HG02678 (cell line): ENCODE measurements around the gene KAT2A.

Experiments
- ATAC-seq: cut with Tn5 transposase; IDR thresholded peaks from one replicate; pipeline ENCODE4 v1.9.1; 2021; ENCODE audit warnings: mild to moderate bottlenecking, moderate library complexity; ENCODE audit not compliant: unreplicated experiment

Gene KAT2A

DNA sequence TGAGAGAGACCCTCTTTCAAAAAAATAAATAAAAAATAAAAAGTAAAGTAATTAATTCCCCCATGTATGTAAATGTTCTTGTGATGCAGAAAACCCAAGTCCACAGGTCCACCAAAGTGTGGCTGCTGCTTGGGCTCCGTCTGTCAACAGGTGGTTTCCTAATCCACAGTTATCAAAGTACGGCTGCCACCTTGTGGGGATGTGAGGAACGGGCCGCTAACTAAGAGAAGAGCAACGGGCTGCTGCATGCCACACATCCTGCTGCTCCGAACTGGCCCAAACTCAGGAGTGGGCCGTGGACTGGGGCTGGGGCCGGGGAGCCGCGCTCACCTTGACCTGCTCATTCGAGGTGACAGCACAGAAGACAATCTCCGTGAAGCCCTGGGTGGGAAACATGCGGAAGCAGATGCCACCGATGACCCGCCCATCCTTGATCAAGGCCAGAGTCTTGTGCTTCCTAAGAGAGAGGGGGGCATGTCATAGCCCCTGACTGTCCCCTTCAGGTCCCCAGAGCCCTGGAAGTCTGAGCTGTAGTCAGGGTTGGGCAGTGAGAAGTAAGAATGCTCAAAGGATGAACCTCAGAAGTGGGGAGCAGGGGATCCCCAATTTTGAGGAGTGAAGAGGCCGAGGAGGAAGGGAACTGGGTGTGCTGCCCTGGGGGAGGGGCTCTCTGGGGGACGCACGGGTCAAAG lies 4.3 kb downstream of the KAT2A start:
- no peak for ATAC-seq

DNA sequence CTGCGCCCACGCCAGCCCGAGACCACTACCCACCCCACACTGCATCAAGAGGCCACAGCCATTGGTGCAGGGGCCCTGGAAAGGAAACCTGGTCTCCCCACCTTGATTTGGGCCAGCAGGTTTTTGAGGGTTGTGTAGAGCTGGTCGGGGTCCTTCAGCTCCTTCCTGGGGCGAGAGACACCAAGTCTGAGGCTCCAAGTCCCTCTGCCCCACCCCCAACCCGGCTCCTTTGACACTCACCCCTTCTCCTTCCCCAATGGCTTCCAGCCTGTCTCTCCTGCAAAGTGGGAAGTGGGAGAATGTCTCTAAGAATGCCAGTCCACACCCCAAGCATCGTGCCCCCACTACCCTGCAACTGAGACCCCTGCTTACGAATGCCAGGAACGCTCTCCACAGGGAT lies 7.0 kb downstream of the KAT2A start:
- ATAC-seq, result no peak

DNA sequence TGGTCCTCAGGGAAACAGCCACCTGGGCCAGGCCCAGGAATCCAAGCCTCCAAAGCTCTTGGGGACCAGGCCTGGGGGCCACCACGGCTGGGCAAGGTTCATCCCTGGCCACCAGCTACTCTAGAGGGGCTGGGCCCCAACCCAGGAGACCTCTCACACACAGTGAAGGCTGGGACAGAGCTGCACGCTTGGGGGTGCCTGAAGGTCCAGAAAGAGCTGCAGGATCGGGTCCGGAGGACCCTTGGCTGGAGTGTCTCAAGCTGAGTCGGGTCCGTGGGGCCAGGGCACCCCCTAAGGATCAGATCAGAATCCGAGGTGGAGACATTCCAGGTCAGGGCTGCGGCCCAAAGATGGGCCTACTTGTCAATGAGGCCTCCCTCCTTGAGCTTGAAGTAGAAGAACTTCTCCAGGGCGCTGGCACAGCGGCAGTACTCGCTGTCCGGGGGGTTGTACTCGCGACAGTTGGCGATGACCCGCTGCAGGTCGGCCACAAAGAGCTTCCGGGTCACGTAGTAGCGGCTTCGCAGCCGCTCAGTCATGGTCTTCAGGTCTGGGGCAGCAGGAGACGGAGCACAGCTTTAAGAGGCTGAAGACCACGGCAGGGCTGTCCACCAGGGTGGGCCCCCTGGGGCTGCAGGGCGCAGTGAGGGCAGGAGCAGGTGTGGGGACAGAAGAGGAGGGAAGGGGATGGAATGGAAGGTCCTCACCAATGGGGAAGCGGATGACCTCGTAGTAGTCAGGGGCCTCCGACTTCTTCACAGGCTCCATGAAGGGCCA lies 7.7 kb downstream of the KAT2A start:
- ATAC-seq, result no peak

DNA sequence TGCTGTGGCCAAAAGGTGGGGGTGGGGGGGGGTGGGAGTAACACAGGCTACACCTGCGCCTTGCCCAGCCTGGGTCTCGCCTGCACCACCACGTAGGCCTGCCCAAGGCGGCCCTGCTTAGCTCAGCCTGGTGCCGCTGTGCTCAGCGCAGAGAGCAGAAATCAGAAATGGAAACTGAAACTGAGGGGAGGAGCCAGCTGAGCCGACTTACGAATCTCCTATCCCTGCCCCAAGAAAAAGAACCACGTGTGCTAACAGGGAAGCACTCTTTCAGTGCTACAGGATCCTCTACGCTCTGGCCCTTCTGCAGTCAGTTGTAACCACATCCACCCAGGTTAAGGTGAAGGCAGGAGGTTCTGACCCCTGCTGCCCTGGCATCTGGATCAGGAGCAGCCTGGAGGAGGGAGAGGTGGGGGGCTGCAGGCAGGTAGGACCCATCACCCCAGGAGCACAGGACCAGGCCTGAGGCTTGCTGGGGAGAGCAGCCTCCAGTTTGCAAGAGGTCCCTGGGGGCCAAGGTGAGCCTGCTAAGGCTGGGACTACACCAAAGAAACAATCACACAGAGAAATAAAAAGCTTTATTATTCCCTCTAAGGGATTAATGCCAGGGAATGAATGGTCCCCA lies 8.5 kb downstream of the KAT2A start, which contains the start of gene DHX58:
Gene DHX58 (minus strand): TSS at position 163 of the 625 bp plus-strand sequence. CDS start 822 bp downstream, outside the sequence.
- ATAC-seq, result peak; percentile 75

DNA sequence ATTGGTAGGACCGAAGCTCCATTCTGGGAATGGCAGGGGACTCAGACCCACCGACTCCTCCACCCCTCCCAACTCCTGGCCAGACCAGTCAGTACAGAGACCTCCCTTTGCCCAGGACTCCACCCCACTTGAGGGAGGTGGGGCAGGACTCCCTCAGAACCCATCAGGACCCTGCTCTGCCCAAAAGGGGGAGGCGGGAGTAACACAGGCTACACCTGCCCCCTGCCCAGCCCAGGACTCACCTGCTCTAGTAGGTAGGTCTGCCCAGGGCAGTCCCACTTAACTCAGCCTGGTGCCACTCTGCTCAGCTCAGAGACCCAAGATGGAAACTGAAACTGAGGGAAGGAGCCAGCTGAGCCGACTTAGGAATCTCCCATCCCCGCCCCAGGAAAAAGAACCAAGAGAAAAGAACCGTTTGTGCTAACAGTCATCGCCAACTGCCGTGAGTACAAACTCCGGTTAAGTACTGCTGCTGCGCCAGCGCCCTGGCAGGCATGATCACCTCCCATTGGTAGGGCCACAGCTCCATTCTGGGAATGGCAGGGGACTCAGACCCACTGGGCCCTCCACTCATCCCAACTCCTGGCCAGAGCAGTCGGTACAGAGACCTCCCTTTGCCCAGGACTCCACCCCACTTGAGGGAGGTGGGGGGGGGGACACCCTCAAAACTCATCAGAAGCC lies 9.2 kb downstream of the KAT2A start:
- ATAC-seq, result peak; percentile 3

DNA sequence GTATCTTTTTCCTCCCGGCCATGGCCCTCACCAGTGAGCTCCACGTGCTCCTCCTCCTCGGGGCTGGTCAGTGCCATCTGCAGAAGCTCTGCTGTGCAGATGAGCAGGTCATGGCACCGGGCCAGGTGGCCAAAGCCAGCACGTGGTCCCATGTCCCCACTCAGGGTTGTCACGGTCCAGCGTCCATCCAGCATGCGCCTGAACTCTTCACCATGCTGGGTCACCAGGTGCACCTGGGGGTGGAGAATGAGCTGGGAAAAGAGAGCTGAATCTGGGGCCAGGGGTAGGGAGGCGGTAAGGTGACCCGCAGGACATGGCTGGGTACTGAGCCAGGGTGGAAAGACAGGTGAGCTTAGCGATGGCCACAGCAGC lies 9.9 kb downstream of the KAT2A start:
- no peak for ATAC-seq

DNA sequence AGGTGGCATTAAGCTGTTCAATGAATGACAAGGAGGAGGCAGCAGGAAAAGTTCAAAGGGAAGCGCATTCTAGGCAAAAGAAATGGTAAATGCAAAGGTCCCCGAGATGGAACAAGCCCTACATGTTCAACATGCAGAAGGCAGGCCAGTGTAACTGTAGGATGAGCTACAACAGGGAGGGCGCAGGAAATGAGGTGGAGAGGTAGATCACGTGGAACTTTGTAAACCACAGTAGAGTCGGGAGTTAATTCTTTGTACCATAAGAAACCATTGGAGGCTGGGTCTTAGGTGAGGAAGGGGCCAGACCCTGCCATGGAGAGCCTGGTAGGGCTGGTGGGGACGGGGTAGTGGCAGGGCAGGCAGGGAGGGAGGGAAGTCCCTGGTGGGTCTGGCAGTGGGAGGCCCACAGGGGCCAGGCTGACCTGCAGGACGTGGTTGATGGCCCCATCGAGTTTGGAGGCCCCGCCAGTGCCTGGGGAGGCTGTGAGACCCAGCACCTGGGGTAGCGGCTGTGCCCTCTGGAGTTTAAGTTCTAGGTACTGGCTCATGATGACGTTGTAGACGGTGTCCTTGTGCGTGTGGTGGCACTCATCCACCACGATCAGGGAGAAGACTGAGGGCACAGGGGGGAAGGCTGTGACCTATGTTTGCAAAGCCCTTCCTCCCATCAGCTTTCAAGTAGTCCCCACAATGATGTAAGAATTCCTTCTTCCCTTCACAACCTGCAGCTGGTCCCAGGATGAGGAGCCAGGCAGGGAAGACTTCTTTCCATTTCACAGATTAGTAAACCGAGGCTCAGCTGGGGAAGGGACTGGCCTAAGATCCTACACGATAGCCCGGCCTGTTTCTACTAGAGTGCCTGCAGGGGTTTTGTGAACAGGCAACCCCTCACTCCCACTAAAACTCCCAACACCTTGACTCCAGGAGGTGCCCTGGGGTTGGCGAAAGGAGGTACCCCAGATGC lies 10.6 kb downstream of the KAT2A start:
- no peak for ATAC-seq

DNA sequence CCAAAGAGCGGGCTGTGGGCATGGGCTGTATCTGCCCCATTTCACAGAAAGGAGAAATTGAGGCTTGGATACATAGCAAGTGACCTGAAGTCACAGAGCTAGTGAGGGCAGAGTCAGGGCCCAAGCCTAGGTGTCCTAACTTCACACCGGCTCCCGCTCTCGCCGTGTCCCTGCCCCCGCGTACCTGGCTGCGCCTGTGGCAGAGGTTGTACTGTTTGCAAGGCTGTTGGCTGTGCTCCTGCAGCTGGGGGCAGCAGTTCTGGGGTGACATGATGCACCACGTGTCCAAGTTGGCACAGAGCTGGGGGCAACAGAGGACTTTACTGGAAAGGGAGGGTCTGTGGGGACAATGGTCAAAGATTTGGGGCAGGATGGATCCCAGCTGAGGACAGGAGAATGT lies 12.1 kb downstream of the KAT2A start:
- ATAC-seq, result no peak

DNA sequence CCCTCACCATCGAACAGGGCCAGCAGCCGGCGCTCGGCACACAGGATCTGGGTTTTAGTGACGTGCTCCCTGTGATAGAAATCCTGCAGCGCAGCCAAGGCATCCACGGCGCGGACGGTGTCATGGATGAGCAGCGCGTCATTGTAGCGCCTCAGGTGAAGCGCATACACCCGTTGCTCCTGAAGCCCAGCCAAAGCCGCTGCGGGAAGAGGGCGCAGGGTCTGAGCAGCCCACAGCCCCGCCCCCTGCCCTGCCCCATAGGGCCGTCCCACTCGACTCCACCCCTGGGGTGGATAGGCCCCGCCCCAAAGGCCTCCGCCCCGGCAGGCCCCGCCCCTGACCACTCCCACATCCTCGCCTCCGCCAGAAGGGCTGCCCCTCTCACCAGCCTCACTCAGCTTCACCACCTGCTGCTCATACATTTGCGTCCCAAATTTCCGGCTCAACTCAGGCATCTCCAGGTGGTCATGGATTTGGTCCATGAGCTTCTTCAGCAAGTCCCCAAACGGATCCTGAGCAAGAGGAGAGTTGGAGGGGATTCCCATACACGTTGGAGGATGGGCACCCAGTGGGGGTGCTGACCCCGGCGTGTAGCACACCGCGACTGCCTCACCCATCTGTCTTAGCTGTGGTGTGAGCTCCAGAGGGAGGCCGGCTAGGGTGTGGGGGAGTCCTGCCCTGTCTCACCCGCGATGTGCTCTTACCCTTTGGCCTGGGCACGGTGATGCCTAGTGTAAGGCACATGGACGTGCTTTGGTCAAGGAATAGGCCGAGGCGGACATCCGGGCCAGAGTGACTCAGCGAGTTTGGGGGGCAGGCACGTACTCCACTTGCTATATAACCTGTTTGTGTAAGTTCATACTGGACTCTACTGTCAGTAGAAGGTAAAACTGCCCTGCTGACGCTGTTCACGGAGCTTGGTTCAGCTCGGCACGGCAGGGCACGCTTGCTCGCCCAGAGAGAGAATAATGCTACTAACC lies 13.3 kb downstream of the KAT2A start:
- ATAC-seq, result peak; percentile 42

DNA sequence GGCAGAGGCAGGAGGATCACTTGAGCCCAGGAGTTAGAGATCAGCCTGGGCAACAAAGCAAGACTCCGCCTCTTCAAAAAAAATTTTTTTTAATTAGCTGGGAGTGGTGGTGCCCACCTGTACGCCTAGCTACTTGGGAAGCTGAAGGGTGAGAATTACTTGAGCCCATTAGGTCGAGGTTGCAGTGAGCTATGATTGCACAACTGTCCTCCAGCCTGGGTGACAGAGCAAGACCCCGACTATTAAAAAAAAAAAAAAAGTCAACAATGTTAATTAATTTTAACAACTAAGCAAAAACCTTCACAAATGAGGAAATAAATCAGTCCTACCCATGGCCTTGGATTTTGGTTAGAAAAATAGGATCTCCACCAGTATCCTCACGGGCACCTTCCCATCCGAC lies 14.0 kb downstream of the KAT2A start:
- no peak for ATAC-seq

DNA sequence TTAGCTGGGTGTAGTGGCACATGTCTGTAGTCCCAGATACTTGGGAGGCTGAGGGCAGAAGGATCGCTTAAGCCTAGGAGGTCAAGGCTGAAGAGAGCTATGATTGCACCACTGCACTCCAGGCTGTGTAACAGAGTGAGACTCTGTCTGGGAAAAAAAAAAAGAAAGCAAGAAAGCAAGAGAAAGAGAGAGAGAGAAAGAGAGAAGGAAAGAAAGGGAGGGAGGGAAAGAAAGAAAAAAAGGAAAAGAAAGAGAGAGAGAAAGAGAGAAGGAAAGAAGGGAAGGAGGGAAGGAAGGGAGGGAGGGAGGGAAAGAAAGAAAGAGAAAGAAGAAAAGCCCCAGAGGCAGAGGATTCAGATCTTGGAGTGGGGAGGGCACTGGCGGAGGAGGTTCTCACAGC lies 15.2 kb downstream of the KAT2A start:
- ATAC-seq, result no peak

DNA sequence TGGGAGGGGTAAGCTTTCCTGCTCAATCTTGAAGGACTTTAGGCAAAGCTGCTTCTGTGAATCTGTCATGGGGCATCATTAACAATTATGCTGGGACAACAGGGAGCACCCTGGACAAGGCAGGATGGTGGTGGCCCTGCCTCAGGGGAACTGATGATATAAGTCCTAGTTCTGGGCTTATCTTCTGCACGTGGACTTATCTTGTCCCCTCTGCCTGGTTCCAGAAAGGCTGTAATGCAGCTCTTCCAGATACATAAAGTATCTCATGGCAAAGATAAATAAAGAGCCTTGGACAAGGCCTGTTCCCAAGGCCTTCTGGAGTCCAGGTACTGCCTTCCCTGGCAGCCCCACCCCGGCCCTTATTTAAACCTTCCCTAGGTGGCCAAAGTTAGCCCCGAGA lies 16.9 kb downstream of the KAT2A start:
- ATAC-seq, result no peak

DNA sequence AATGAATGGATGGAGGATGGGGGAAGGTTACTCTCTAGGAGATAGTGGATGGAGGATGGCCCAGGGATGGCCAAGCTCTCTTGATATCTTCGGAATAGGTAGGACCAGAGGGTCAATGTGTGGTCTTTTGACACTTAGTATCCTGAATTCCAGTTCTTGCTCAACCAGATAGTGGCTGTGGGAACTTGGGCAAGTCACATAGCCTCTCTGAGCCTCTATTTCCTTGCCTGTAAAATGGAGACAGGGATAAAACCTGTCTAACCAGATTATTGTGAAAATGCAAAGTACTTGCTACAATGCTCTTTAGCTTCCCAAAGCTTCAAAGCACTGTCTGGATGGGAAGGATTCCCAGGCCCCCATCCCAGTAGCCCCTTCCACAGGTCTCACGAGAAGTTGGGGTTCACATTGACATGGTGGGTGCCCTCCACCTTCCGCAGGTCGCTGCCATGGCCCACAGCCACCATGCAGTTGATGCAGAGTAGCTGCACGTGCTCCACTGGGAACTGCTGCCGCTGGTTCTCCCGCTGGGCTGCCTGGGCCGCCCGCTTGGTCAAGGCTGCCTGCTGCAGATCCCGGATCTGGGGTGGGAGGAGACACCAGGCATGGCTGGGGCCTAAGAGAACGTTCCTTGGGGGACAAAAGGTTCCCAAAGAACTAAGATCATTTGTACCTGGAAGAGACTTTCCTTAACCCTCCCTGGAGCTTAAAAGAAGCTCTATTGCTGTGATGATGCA lies 17.8 kb downstream of the KAT2A start:
- no peak for ATAC-seq

DNA sequence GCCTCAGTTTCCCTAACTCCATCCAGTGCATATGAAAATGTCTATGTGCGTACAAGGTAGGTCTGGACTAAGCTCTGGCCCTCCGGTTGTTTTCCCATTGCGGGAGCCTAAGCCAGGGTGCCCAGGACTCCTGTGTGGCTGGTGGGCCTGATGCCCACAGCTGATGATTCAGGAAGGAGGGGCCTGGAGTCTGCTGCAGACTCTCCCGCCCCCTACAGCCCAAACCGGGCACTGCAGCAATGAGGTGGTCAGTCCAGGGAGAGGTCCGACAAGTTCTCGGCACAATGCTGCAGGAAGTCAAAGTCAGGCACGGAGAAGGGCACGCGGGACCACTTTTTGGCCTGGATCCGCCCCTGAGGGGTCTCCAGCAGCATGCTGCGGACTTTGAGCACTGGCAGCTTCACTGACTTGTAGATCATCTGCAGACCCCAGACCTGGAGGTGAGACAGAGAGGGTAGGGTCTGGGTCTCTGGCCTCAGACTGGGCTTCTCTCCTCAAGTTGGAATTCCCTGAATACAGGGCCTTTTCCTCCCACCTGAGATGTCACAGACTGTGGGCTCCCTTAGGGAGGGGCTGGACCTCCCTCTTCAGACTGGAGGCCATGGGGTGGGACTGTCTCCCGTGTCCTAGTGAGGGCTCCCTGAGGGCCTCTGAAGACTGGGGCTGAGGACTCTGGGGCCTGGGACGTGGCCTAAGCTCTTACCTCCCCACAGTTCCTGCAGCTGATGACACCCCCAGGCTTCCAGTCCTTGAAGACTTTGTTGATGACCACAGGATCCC lies 19.5 kb downstream of the KAT2A start:
- ATAC-seq, result no peak

DNA sequence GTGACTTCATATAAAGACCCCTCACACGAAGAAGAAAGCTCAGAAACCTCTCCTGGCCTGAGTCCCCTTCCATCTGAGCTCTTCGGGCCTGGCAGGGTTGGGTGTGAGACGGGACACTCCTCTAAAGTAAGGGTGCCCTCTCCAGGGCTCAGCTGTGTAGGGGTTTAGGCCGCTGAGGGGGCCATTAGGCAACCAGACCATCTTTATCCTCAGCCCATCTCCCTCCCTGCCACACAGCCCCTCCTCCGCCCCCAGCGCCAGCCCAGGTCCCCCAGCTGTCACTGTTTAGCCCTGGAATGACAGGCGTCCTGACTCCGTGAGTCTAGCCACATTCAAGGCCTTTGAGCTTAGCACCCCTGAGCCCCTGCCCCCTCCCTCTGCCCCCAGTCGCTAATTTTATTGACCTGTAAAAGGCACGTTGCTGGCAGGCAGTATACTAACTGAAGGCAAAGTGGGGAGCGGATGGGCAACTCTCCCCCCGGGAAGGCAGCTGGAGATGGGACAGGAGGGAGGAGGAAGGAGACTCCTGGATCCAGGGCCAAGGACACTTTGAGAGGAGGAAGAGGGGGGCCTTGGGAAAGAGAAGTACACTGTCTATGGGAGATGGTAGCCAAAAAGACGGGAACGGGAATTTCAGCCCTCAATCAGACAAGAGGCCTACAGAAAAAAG lies 22.3 kb downstream of the KAT2A start:
- ATAC-seq, result no peak

DNA sequence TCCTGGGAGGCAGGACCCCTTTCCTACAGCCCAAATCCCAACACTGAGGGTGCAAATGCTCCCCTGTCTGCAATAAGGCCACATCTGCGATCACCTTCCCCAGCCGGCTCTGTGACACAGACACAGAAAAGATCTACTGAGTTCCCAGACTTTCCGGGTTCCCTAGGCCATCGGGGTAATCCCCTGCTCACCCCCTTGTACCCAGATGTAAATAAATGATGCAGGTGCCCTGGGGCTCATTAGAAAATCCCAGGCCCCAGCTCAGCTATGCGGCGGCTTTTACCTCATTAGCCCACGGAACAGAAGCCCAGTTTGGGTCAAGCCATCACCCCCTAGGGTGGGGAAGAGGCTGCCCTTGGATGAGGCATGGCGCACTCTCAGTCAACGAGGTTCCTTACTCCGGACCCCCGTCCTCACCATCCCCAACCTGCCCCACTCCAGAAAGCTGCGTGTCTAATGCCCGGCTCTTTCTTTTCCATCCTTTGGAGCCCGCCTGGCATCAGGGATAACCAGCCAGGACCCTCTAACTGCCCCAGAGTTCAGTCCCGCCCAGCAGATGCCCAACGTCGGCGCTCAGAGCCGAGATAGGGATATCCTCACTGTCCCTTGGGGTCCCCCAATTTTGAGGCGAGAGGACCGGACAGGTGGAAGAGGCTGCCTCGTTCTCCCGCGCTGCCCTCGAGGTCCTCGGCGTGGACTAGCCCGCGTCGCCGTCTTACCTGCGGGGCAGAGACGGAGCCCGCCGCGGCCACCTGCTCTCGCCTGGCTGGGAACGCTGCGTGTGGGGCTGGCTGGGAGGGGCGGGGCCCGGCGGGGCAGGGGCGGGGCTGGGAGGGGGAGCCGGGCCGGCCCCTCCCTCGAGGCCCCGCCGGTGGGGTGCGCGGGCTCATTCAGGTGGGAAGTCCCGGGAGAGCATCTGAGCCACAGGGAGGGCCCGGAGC lies 23.2 kb downstream of the KAT2A start, which contains the start of gene ZNF385C:
Gene ZNF385C (minus strand): TSS at position 783 of the 941 bp plus-strand sequence. CDS start 35,417 bp downstream, outside the sequence.
- ATAC-seq, result no peak
